KMS-11 (cell line): ENCODE measurements around the gene COX19.

ENCODE experiments used
- H2AFZ ChIP-seq: fragments of 200-600 bp; sonication (generic); 2 replicates; pipeline ENCODE4 v1.6.1; 2016; ENCODE audit warnings: antibody characterized with exemption, mixed run types, low read depth
- H3K27ac ChIP-seq: fragments of 200-600 bp; sonication (generic); 2 replicates; pipeline ENCODE4 v1.6.1; 2016; ENCODE audit warnings: mild to moderate bottlenecking, mixed run types
- H3K27me3 ChIP-seq: fragments of 200-600 bp; sonication (generic); 2 replicates; pipeline ENCODE4 v1.6.1; 2017; ENCODE audit warnings: mild to moderate bottlenecking, low read depth, mixed run types, moderate library complexity; ENCODE audit not compliant: insufficient read depth
- H3K36me3 ChIP-seq: fragments of 200-600 bp; sonication (generic); 2 replicates; pipeline ENCODE4 v1.6.1; 2017; ENCODE audit warnings: mild to moderate bottlenecking, mixed run types; ENCODE audit not compliant: insufficient read depth
- H3K4me1 ChIP-seq: fragments of 200-600 bp; sonication (generic); 2 replicates; pipeline ENCODE4 v1.6.1; 2016; ENCODE audit warnings: mild to moderate bottlenecking, low read depth, mixed run types; ENCODE audit not compliant: poor library complexity, severe bottlenecking
- H3K4me2 ChIP-seq: fragments of 200-600 bp; sonication (generic); 2 replicates; pipeline ENCODE4 v1.7.0; 2016; ENCODE audit warnings: mild to moderate bottlenecking, mixed run types
- H3K4me3 ChIP-seq: fragments of 200-600 bp; sonication (generic); IDR thresholded peaks from 2 replicates; pipeline ENCODE4 v1.6.1; 2017; ENCODE audit warnings: low read depth, low read length, mixed read lengths; ENCODE audit not compliant: insufficient read depth
- H3K79me2 ChIP-seq: fragments of 200-600 bp; sonication (generic); 2 replicates; pipeline ENCODE4 v1.6.1; 2016; ENCODE audit warnings: low read depth, mixed run types; ENCODE audit not compliant: insufficient read depth
- H3K9ac ChIP-seq: fragments of 200-600 bp; sonication (generic); 2 replicates; pipeline ENCODE4 v1.6.1; 2016; ENCODE audit warnings: mild to moderate bottlenecking, mixed run types
- H4K20me1 ChIP-seq: fragments of 200-600 bp; sonication (generic); 2 replicates; pipeline ENCODE4 v1.6.1; 2016; ENCODE audit warnings: mild to moderate bottlenecking, mixed run types; ENCODE audit not compliant: insufficient read depth
- TF ChIP-seq, protein P1 (sequence below): fragments of 200-600 bp; sonication (generic); conservative IDR thresholded peaks from 2 replicates; pipeline ENCODE4 v1.6.1; 2017; ENCODE audit warnings: low read depth, mild to moderate bottlenecking, antibody characterized with exemption, low read length, moderate library complexity, mixed read lengths

The COX19 gene

DNA sequence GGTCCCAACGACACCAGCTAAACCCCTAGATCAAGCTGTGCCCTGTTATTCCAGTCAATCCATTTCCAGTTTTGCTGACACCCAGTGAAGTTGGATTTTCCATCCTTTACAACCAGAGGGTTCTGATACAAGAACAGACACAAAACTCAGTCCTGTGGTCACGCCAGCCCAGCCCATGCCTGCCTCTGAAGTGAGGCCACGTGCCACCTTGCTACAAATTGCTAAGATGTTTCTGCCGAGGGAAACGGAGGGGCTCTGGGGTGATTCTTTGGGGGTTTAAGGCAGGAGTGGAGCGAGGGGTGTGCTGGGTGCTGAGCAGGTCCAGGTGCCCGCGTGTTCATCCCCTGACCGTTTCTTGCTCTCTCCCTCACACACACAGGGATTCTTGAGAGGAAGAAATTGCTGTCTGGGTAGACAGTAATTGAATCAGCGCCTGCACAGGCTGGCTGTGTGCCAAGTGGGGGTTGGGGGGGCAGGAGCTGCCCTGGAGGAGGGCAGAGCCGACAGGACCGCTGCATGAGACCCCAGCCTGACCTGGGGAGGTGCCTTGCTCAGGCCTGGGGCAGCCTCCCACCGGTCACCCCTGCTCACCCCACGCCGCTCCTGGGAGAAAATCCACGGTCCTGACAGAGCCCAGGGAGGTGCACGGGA lies 58.9 kb downstream of the COX19 start:
- Histone ChIP-seq H3K4me1 (no peaks in the 10 kb centered on the region), H4K20me1 (no peaks in the 10 kb centered on the region), H3K27me3 (peaks cover 20% of the 10 kb centered on the region; the same call in 1 of the 2 replicates), H3K79me2 (no peaks in the 10 kb centered on the region), H3K36me3 (no peaks in the 10 kb centered on the region), H3K4me2 (no peak overlapping the region), H3K27ac (no peak overlapping the region), H2AFZ (no peak overlapping the region), H3K4me3 (no peak overlapping the region), H3K9ac (no peak overlapping the region)
- TF ChIP-seq, protein P1, sequence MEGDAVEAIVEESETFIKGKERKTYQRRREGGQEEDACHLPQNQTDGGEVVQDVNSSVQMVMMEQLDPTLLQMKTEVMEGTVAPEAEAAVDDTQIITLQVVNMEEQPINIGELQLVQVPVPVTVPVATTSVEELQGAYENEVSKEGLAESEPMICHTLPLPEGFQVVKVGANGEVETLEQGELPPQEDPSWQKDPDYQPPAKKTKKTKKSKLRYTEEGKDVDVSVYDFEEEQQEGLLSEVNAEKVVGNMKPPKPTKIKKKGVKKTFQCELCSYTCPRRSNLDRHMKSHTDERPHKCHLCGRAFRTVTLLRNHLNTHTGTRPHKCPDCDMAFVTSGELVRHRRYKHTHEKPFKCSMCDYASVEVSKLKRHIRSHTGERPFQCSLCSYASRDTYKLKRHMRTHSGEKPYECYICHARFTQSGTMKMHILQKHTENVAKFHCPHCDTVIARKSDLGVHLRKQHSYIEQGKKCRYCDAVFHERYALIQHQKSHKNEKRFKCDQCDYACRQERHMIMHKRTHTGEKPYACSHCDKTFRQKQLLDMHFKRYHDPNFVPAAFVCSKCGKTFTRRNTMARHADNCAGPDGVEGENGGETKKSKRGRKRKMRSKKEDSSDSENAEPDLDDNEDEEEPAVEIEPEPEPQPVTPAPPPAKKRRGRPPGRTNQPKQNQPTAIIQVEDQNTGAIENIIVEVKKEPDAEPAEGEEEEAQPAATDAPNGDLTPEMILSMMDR = no peak
